Natural killer cell treated with Interleukin-12 subunit alpha and Interleukin-12 subunit beta and Interleukin-15 and Interleukin-18, amount 100 ng/mL, for 72 hours (primary cell): ENCODE measurements around the gene PAPPA2. TPM values are rescaled to one million over a fixed set of nuclear protein-coding genes. Genes with fewer than 3 reads are reported as not detected.

Experiments
- ATAC-seq, 2 donors: fragments of 150-1000 bp; cut with Tn5 transposase in 1 of 2; sonication (Bioruptor Pico), chemical (Tn5 transposase) in 1 of 2; 2 replicates each; pipeline ENCODE4 v1.10.0; 2021
- DNase-seq: peaks from one replicate; pipeline ENCODE4 v3.0.0; 2022; ENCODE audit warnings: low spot score
- H3K27ac Mint-ChIP-seq, 2 donors: 1 replicate in 1 of 2; 2 replicates in 1 of 2; pipeline ENCODE4 v1.8.0; 2022; ENCODE audit warnings: mixed read lengths in 2 of 2, mild to moderate bottlenecking in 1 of 2, moderate library complexity in 1 of 2
- H3K27me3 Mint-ChIP-seq, 2 donors: 1 replicate in 1 of 2; 2 replicates in 1 of 2; pipeline ENCODE4 v1.8.0; 2022; ENCODE audit warnings: mixed read lengths in 2 of 2
- H3K36me3 Mint-ChIP-seq: one replicate; pipeline ENCODE4 v1.8.0; 2022; ENCODE audit warnings: mixed read lengths
- H3K4me1 Mint-ChIP-seq, 2 donors: 1 replicate in 1 of 2; 2 replicates in 1 of 2; pipeline ENCODE4 v1.8.0; 2022; ENCODE audit warnings: low read depth in 2 of 2, mixed read lengths in 2 of 2, mild to moderate bottlenecking in 1 of 2
- H3K4me3 Mint-ChIP-seq: one replicate; pipeline ENCODE4 v1.8.0; 2022; ENCODE audit warnings: mixed read lengths
- H3K9me3 Mint-ChIP-seq: 2 replicates; pipeline ENCODE4 v1.8.0; 2022; ENCODE audit warnings: mixed read lengths
- total RNA-seq, 2 donors: library from RNA; stranded (reverse); gene quantifications; one replicate each; pipeline ENCODE4 v1.2.3, GENCODE V29; 2022

PAPPA2 gene
- total RNA-seq, 2 donors from 2014 or later: 0.10 TPM; not detected in 1

GRCh38 chr1:176521211-176521610 lies 58.2 kb downstream of the PAPPA2 start:
- Mint-ChIP-seq H3K4me3 (no peak overlapping the region), H3K36me3 (no peaks in the 10 kb centered on the region), H3K27me3 (no peaks in the 10 kb centered on the region), H3K9me3 (peaks cover 6% of the 10 kb centered on the region), H3K27ac (no peak overlapping the region), H3K4me1 (no peaks in the 10 kb centered on the region)
- no peak for ATAC-seq
- DNase-seq: no peak

GRCh38 chr1:176522310-176522845 lies 59.4 kb downstream of the PAPPA2 start:
- Mint-ChIP-seq H3K4me1 (no peaks in the 10 kb centered on the region), H3K4me3 (no peak overlapping the region), H3K9me3 (peaks cover 6% of the 10 kb centered on the region), H3K36me3 (no peaks in the 10 kb centered on the region), H3K27ac (no peak overlapping the region), H3K27me3 (no peaks in the 10 kb centered on the region)
- no peak for ATAC-seq
- DNase-seq: no peak

GRCh38 chr1:176529395-176530090 lies 66.6 kb downstream of the PAPPA2 start:
- H3K27ac Mint-ChIP-seq: no peak overlapping the region
- peaks cover 13% of the 10 kb centered on the region for H3K9me3 Mint-ChIP-seq
- H3K36me3 Mint-ChIP-seq: no peaks in the 10 kb centered on the region
- no peaks in the 10 kb centered on the region for H3K4me1 Mint-ChIP-seq
- no peak overlapping the region for H3K4me3 Mint-ChIP-seq
- no peak for ATAC-seq
- no peak for DNase-seq
- peaks cover 0 to 3% of the 10 kb centered on the region in 2 donors for H3K27me3 Mint-ChIP-seq

- DNase-seq: no peak
- peaks cover 14% of the 10 kb centered on the region for H3K9me3 Mint-ChIP-seq
- no peaks in the 10 kb centered on the region for H3K36me3 Mint-ChIP-seq
- ATAC-seq: no peak
- peaks cover 0 to 12% of the 10 kb centered on the region in 2 donors for H3K27me3 Mint-ChIP-seq
- no peak overlapping the region for H3K4me3 Mint-ChIP-seq
- H3K27ac Mint-ChIP-seq: no peak overlapping the region
- H3K4me1 Mint-ChIP-seq: no peaks in the 10 kb centered on the region
Measured at GRCh38 chr1:176531036-176531435, 68.1 kb downstream of the PAPPA2 start.

- Mint-ChIP-seq H3K4me1 (no peaks in the 10 kb centered on the region), H3K27me3 (peaks cover 0 to 12% of the 10 kb centered on the region in 2 donors), H3K4me3 (no peak overlapping the region), H3K9me3 (peaks cover 14% of the 10 kb centered on the region), H3K36me3 (no peaks in the 10 kb centered on the region), H3K27ac (no peak overlapping the region)
- DNase-seq (no peak), ATAC-seq (no peak)
Measured at GRCh38 chr1:176531921-176532897, 69.2 kb downstream of the PAPPA2 start.

GRCh38 chr1:176533020-176533419 lies 70.0 kb downstream of the PAPPA2 start:
- peaks cover 17% of the 10 kb centered on the region for H3K9me3 Mint-ChIP-seq
- H3K4me1 Mint-ChIP-seq: no peaks in the 10 kb centered on the region
- H3K4me3 Mint-ChIP-seq: no peak overlapping the region
- no peak for DNase-seq
- ATAC-seq: no peak
- H3K27ac Mint-ChIP-seq: no peak overlapping the region
- H3K36me3 Mint-ChIP-seq: no peaks in the 10 kb centered on the region
- peaks cover 0 to 15% of the 10 kb centered on the region in 2 donors for H3K27me3 Mint-ChIP-seq

- Mint-ChIP-seq H3K4me1 (no peaks in the 10 kb centered on the region), H3K36me3 (no peaks in the 10 kb centered on the region), H3K4me3 (no peak overlapping the region), H3K27ac (no peak overlapping the region), H3K27me3 (peaks cover 0 to 23% of the 10 kb centered on the region in 2 donors), H3K9me3 (peaks cover 20% of the 10 kb centered on the region)
- ATAC-seq (no peak), DNase-seq (no peak)
Measured at GRCh38 chr1:176536588-176536987, 73.6 kb downstream of the PAPPA2 start.

- Mint-ChIP-seq H3K9me3 (peaks cover 23% of the 10 kb centered on the region), H3K36me3 (no peaks in the 10 kb centered on the region), H3K4me1 (no peaks in the 10 kb centered on the region), H3K4me3 (no peak overlapping the region), H3K27me3 (peaks cover 3 to 23% of the 10 kb centered on the region in 2 donors), H3K27ac (no peak overlapping the region)
- no peak for DNase-seq
- ATAC-seq: no peak
Measured at GRCh38 chr1:176539018-176539417, 76.0 kb downstream of the PAPPA2 start.

- H3K27ac Mint-ChIP-seq: no peak overlapping the region
- H3K36me3 Mint-ChIP-seq: no peaks in the 10 kb centered on the region
- peaks cover 14% of the 10 kb centered on the region for H3K9me3 Mint-ChIP-seq
- ATAC-seq: no peak
- H3K4me3 Mint-ChIP-seq: no peak overlapping the region
- H3K27me3 Mint-ChIP-seq: peaks cover 3 to 11% of the 10 kb centered on the region in 2 donors
- H3K4me1 Mint-ChIP-seq: no peaks in the 10 kb centered on the region
- no peak for DNase-seq
Measured at GRCh38 chr1:176540428-176540827, 77.5 kb downstream of the PAPPA2 start.

GRCh38 chr1:176541663-176542062 lies 78.7 kb downstream of the PAPPA2 start:
- no peaks in the 10 kb centered on the region for H3K4me1 Mint-ChIP-seq
- peaks cover 3 to 11% of the 10 kb centered on the region in 2 donors for H3K27me3 Mint-ChIP-seq
- ATAC-seq (no peak), DNase-seq (no peak)
- H3K9me3 Mint-ChIP-seq: peaks cover 14% of the 10 kb centered on the region
- H3K27ac Mint-ChIP-seq: no peak overlapping the region
- H3K36me3 Mint-ChIP-seq: no peaks in the 10 kb centered on the region
- no peak overlapping the region for H3K4me3 Mint-ChIP-seq

- H3K27me3 Mint-ChIP-seq: peaks cover 3 to 11% of the 10 kb centered on the region in 2 donors
- no peaks in the 10 kb centered on the region for H3K4me1 Mint-ChIP-seq
- no peaks in the 10 kb centered on the region for H3K36me3 Mint-ChIP-seq
Measured at GRCh38 chr1:176542352-176542751, 79.4 kb downstream of the PAPPA2 start.

GRCh38 chr1:176543360-176544129 lies 80.6 kb downstream of the PAPPA2 start:
- DNase-seq (no peak), ATAC-seq (no peak)
- H3K4me1 Mint-ChIP-seq: no peaks in the 10 kb centered on the region
- H3K27me3 Mint-ChIP-seq: peaks cover 2 to 3% of the 10 kb centered on the region in 2 donors
- H3K27ac Mint-ChIP-seq: no peak overlapping the region
- H3K9me3 Mint-ChIP-seq: peaks cover 8% of the 10 kb centered on the region
- no peaks in the 10 kb centered on the region for H3K36me3 Mint-ChIP-seq
- no peak overlapping the region for H3K4me3 Mint-ChIP-seq

More at GRCh38 chr1:176542352-176542751, 79.4 kb downstream of the PAPPA2 start:
- no peak for DNase-seq
- H3K27ac Mint-ChIP-seq: no peak overlapping the region
- no peak for ATAC-seq
- H3K4me3 Mint-ChIP-seq: no peak overlapping the region
- H3K9me3 Mint-ChIP-seq: peaks cover 14% of the 10 kb centered on the region

GRCh38 chr1:176545034-176545639 lies 82.2 kb downstream of the PAPPA2 start:
- Mint-ChIP-seq H3K27me3 (peaks cover 0 to 3% of the 10 kb centered on the region in 2 donors), H3K36me3 (no peaks in the 10 kb centered on the region), H3K4me1 (no peaks in the 10 kb centered on the region), H3K9me3 (peaks cover 7% of the 10 kb centered on the region), H3K27ac (no peak overlapping the region), H3K4me3 (no peak overlapping the region)
- DNase-seq (no peak), ATAC-seq (no peak)
